Measurements from ENCODE around the gene IL25.

DNA sequence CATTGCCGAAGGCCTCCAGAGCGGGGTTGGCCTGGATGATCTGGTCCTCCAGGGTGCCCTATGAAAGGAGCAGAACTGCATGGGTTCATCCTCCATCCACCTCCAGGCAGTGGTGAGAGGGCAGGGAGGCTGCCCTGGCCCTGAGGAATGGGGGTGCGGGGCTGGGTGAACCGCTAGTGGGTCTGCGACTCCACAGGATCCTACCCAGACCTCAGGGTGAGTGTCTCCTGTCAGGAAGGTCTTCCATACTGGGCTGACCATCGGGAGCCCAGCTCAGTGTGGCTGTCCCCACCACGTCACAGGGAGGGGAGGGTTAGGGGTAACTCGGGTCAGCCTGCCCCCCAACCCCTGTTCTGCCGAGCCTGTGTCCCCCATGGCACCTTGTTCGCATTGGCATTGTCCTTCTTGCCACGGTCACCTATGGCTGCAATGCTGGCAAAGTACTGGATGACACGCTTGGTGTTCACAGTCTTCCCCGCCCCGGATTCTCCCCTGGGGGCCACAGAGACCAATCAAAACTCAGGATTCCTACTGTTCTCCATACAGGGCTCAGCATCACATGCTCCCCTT lies 31.8 kb downstream of the IL25 start:
- no peak for TF ChIP-seq CTCF (IDR thresholded peaks at IDR 0.05)
- TF ChIP-seq POLR2A (IDR thresholded peaks at IDR 0.05), result no peak

All from ovary (tissue), 3 donors.